ENCODE measurements around the gene SYT7.
"Not testable (repeated sequence)": the region's sequence is repeated elsewhere in the genome, so short reads cannot be mapped to it uniquely, and the experiment has no call there.

The SYT7 gene

DNA sequence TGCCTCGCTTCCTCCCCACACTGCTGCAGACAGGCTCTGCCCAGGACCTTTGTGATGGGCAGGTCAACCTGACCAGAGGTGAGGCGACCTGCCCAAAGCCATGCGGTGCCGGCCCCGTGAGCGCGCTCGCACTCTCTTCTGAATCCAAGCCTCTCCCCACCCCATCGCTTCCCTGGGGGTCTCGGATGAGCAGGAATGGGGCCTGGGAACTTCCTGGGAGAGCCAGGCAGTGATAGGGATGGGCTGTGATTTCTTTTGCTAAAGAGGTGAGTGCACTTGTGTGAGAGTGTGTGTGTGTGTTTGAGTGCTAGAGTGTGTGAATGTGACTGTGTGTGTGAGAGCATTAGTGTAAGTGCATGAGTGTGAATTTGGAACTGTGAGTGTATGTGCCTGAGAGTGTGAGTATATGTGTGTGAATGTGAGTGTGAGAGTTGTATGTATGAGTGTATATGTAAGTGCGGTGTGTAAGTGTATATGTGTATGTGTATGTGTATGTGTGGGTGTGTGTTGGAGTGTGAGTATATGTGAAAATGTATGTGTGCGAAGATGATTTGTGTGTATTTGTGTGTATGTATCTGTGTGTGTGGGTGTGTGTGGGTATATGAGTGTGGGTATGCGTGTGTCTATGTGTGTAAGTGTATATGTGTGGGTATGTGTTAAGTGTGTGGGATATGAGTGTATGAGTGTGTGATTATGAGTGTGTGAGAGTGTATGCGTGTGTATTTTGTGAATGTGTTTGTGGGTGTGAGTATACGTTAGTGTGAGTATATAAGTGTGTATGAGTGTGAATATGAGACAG lies 84.1 kb downstream of the SYT7 start:
- DNase-seq (ENCODE audit: low read depth), result no peak

DNA sequence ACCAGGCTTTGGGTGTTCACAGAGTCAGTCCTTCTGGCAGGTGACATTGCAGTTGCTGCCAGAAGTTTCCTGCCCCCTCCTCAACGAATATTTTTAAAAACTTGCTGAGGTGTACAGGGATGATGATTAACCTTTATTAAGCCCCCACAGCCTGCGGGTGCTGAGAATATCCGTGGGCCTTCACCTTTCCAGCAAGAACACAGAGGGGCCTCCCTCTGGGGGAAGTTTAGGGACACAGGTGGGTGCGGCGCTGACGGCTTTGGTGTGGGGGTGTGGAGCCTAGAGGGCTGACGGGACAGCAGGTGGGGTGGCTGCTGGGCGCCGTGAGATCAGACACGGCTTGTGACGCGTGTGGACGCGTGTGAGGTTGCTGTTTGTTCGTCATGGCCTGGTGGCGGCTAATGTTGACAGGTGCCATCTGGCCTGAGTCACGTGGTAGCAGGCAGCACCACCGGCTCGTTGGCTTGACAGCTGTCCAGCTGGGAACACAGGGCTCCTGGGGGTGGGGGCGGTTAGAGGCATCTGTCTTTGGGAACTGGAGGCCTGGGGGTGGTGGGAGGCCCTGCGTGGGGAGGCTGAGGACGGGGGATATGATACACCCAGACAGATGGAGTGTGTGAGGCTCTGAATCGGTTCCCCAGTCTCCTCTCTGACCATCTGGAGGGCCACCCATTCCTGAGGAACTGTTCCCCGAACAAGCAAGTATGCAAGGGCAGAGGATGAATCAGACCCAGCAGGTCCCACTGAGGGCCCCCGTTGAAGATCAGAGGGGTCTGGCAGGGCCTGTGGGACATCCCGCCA lies 84.9 kb downstream of the SYT7 start:
- no peak for DNase-seq (ENCODE audit: low read depth)

DNA sequence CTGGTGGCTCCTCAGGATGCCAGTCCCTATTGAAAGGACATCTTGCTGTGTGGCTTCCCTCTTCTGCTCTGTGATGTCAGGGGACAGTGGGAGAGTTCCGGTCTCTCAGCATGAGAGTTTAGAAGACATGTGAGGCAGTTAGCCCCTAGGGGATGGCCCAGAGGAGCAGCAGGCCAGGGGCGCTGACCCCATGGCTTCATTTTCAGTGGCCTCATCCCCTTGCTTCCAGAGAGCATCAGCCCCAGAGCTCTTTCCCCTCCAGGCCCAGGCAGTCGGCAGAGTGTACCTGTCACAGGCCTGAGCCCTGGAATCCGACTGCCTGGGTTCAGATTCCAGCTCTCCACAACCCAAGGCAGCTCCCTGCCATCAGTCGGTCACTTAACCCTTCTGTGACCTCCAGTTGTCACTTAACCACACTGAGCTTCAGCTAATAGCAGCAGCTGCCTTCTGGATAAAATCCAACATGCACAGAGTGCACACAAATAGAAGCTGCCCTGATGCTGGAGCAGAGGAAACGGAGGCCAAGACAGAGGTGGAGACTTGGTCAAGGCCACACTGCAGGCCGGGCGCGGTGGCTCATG lies 86.4 kb downstream of the SYT7 start:
- DNase-seq (ENCODE audit: low read depth), result no peak

DNA sequence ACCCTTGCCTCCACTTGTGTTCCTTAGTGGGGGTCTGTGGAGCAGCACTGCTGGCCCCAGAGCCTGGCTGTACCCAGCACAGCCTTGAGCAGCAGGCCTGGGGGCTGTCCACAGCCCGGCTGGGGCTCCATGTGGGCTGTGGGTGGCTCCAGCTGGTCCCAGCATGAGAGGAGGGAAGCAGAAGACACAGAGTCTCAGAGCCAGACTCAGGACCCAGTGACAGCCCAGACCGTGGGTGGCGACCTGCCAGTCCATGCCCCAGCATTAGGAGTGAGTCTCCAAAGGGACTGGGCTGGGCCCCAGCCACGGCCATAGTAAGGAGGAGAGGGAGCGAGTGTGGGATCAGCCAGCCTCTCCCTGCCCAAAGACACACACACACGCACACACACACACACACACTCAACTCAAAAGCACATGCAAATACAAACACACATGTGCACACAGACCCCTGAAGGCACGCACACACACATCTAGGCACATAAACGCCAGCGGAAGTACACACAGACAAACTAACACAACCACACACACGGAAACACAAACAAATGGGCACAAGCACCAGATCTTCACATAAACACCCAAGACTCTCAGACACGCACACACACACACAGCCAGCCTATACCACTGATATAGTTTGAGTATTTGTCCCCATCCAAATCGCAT lies 89.0 kb downstream of the SYT7 start:
- DNase-seq (ENCODE audit: low read depth), result no peak

DNA sequence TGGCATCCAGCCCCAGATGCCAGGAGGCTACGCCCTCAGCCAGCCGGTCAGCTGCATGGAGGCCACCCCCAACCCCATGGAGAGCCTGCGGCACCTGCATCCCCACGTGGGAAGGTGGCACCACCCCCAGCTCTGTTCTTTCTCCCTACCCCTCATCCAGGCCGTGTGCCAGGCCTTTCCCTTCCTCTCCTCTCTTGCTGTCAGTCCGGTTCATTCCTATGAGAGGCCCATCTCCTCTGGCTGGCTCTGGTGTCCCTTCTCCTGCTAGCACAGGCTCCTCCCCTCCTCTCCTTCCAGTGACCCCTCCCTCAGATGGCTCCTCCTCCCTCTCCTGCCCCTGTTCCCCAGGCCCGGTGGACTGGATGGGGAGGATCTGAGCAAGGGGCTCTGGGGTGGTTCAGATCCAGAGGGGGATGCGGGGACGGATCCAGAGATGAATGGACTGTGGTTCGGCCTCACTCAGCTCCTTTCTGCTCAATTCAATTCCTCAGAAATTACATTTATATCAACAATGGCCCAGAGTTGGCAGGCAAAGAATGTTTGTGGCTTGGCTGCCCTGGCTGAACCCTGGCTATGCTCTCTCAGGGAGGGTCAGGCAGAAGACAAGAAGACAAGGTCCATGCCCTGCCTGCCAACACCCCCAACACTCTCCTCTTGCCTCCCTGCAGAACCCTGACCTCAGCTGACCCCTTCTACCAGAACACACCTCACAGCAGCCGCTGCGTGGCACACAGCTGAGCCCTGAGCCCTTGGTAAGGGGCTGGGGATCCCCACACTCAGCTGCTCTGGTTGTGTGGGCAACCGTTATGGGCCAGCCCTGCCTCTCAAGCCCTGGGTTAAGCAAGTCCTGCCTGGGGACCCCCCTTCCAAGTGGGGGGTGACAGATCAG lies 90.8 kb downstream of the SYT7 start:
- no peak for DNase-seq (ENCODE audit: low read depth)

DNA sequence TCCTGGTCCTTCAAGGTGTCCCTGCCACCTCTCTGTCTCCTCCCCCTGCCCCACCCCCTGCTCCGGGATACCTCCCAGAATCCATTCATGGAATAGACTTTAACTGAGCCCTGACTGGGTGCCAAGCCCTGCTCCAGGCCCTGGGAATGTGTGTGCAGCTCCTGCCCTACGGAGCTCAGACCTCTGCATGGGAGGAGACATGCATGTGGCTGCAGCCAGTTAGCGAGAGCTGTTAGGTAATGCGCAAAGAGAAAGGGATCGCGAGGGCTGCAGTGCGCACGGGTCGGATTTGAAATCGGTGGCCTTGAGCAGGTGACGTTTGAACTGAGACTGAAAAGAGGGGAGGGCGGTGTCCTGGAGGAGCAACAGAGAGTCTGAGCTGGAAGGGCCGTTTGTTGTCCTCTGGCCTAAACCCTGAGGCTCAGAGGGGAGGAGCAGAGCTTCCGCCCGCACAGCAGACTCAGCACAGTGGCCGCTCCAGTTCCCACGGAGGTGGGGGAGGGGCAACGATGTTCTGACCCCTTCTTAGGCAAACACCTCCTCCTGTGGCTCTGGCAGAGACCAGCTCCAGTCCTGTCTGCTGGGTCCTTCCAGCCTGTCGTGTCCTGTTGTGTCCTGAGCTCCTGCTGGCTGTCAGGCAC lies 92.1 kb downstream of the SYT7 start:
- DNase-seq (ENCODE audit: low read depth), result no peak

DNA sequence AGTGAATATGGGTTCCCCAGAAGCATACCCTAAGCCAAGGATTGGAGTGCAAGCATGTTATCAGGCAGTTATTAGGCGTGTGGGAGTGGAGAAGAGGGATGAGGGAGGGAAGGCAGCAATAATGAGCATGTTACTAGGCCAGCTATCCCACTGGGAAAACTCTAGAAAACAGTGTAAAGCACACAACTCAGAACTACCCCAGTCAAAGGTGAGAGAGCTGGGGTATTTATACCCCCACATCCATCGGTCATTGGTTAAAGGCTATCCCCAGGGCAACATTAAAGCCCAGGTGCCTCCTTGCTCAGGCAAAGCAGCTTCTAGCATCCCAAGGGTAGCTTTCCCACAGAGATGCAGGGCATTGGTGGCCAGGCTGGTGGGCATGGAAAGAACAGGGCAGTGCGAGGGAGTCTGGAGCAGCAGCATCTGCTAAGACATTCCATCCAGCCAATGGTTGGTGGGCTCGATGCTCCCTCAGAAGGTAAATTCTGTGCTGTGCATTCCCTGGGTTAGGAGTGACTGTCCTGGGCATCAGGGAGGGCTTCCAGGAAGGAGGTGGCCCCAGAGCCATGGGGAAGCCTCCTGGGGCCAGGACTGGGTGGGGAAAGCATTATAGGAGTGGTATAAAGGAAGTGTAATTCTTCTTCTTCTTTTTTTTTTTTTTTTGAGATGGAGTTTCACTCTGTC lies 93.4 kb downstream of the SYT7 start:
- no peak for DNase-seq (ENCODE audit: low read depth)

DNA sequence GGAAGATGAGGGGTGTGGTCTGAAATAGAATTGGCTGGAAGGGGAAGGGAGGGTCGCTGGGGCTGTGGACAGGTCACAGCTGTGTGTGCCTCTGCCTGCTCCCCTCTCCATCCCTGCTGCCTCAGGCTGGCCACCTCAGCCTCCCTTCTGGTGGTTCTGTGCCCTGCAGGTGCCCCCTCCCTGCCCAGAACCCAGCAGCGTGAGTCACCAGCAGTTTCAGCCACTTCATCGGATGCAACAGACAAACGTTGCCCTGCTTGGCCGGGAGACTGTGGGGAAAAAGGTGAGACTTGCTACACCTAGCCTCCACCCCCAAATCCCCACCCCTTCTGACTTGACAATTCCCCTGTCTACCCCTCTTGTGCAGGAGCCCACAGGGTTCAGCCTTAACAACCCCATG lies 94.1 kb downstream of the SYT7 start:
- no peak for DNase-seq (ENCODE audit: low read depth)

DNA sequence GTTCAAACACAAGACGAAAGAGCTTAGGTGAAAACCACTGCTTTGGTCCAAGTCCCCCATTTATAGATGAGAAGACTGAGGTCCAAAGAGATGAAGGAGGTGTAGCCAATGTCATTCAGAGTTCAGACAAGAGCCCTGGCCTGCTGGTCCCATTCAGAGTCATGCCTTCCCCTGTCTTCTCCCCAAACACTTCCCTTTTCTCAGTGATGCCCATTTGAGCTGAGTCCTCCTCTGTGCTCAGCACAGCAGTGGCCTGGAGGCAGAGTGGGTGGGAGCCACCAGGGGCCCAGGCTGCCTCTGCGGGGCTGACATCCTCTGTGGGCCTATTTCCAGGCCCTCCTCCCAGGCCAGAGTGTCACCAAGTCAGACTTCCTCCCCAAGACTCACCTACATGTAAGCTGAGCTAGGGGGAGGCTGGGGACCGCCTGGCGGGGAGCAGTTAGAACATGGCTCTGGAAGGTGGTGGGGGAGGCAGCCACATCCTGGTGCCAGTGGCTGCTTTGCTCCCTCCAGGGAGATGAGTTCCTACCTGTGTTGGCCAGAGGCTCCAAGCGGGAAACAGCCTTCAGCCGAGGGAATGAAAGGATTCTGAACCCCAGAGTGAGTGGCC lies 94.8 kb downstream of the SYT7 start:
- no peak for DNase-seq (ENCODE audit: low read depth)

DNA sequence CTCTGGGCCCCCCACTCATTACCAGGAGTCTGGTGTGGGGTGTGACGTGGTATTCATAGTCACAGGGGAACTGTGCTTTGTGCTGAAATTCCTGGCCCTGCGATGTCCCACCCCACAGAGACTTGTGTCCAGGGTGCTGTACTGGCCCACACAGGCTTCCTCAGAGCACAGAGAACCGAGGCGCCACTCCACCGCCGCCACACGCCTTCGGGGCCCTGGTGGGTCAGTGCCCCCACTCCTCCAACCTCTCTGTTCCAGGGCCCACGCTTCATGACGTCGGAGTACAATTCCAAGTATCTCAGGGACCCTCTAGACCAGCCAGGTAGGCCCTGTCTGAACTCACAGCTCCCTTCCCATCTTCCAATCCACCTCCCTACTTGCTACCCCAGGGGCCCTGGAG lies 95.8 kb downstream of the SYT7 start:
- DNase-seq (ENCODE audit: low read depth), result no peak

DNA sequence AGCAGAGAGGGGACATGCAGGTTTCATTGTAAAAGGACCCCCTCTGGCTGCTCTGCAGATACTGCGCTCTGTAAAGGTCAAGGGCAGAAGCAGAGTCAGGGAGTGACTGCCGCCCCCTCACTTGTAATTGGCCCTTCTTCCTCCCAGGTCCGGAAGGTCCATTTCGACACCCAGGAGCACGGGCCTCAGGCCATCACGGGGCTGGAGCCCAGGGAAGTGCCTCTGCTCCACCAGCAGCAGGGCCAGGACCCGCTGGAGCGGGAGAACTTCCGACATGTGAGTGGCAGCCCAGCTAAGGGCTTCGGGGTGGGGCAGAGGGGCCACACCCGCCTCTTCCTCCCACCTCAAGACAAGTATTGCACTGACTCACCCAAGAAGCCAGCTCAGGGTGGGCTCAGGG lies 96.3 kb downstream of the SYT7 start:
- DNase-seq (ENCODE audit: low read depth), result no peak

DNA sequence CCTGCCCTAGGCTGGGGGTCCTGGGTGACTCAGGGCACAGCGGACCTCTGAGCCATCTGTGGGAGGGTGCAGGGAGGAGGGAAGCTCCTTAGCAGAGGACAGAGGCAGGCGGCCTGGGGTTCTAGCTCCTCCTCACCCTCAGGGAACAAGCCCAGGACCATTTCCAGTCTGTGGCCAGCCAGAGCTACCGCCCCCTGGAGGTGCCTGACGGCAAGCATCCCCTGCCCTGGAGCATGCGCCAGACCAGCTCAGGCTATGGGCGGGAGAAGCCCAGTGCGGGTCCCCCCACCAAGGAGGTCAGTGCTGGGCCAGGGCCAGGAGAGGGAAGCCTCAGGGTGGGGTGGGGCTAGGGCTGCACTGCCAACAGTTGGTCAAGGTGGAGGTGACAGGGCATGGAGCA lies 98.4 kb downstream of the SYT7 start:
- DNase-seq (ENCODE audit: low read depth), result no peak

DNA sequence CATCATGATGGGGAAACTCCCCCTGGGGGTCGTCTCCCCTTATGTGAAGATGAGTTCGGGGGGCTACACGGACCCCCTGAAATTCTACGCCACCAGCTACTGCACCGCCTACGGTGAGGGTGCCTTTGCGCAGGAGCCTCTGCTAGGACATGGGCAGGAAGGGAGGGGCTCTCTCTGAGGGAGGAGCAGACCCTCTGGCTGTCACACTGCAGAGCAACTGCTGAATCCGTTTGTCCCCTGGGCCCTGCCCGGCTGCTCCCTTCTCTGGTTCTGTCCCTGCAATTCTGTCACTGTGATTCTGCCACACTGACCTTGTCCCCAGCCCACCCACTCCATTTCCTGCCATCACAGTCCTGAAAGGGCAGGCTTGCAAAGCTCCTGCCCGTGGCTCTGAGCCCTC lies 99.1 kb downstream of the SYT7 start:
- DNase-seq (ENCODE audit: low read depth), result no peak

DNA sequence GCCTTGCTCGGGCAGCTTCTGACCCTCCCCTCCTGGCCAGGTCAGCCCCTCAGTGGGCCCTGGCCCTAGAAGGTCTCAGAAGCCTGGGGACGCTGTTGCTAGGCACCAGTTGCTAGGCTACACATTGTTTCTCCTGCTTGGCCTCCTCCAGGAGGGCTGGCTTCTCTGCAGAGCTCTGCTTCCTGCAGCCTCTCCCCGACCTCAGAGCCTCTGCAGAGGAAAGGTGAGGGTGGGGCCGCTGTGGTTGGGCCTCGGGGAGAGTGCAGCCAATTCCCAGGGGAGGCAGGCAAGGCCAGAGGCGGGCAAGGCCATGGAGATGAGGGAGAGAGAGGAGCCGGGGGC lies 99.9 kb downstream of the SYT7 start:
- no peak for DNase-seq (ENCODE audit: low read depth)

DNA sequence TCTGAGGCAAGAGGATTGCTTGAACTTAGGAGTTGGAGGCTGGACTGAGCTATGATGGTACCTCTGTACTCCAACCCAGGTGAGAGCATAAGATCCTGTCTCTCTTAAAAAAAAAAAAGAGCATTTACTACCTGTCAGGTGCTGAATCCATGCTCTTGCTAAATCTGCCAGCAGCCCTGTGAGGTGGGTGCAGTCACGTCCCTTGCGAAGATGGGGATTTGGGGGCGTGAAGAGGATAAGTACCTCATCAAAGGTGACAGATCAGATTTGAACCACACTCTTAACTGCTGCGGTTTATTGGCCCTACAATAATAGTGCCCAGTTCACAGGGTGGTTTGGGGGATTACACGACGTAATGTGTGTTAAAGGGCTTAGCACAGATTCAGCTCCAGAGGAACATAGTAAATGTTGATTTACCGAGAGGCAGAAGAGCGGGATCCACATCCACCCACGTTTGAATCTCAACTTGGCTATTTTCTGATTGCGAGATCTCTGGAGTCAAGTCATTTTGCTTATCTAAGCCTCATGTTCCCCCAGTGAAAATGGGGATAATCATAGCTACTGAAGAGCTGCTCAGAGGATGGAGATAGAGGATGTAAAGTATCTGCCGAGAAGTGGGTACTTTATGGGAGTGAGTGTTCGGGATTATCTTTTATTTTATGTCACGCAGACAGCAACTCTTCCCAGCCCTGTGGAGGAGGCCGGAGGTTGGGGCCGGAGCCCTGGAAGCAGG lies 100.4 kb downstream of the SYT7 start:
- no peak for DNase-seq (ENCODE audit: low read depth)

DNA sequence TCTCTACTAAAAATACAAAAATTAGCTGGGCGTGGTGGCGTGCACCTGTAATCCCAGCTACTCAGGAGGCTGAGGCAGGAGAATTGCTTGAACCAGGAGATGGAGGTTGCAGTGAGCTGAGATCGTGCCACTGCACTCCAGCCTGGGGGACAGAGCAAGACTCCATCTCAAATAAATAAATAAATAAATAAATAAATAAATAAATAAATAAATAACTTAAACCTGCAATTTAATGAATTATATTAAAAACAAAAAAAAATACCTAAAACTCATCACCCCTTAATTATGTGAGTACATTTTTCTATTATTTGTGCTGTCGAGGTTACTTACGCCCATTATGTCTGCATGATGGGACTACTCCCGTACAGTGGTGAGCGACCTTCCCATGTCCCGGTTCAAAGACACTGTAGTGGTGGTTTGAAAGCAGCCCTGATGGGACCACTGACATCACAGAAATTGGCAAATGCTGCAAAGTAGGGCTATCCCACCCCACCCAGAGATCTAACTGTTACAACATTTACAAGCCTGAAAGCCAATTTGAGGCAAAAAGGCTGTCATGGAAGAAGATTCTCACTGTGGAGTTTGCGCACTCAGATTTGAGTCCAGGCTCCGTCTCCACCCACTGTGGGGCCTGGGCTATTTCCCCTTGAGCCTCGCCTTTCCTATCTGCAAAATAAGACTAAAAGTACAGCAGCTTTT lies 101.4 kb downstream of the SYT7 start:
- not testable (repeated sequence) for DNase-seq (ENCODE audit: low read depth)

DNA sequence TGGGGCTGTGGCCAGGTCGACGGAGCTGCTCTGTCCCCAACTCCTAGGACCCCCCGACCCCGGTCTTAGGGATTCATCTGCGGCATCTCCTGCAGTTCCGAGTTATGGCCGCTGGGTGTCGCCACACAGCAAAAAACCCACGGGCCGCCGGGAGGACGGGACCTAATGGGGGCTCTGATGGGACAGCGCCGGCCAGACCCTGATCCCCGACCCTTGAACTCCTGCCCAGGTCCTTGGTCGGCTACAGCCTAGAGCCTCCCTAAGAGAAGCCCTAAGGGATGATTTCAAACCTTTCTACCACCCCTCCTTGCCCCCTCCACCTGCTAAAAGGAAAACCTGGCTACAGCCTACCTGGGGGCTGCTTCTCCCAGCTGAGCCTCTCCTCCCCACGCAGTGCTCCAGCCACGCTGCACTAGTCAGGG lies 103.1 kb downstream of the SYT7 start:
- DNase-seq (ENCODE audit: low read depth), result no peak

DNA sequence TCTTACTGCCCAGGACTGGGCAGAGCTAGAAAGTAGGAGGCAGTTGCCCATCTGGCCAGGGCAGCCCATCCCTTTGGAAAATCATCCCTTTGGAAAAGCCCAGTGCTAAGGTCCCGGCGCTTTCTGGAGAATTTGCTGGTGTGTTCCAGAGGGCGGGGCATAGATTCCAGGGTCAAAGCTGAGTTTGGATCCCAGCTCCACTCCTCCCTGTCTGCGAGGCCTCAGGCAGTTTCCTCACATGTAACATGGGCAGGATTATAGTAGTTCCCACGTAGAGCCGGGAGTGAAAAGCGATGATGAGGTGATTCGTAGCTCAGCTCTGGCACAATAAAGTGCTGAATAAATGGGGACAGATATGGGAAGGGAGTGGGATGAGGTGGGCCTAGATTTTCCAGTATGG lies 103.8 kb downstream of the SYT7 start:
- DNase-seq (ENCODE audit: low read depth), result no peak

DNA sequence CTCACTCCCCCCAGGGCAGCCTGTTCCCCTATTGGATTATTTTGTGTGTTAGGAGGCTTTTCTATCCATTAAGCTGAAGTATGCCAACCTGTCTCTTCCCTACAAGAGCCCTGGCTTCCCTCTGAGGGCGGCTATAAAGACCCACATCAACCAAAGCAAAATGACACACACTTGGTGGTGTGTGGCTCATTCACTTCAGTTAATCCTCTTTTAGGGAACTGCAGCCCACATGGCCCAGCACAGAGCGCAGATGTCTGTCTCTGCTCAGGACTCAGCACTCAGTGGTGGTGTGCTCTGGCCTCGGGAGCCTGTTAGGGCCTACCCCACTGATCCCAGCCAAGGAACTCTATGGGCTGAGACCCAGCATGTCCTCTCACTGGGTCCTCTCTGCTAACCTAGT lies 104.5 kb downstream of the SYT7 start:
- DNase-seq (ENCODE audit: low read depth), result no peak
